Measurements from ENCODE around the gene OARD1.

DNA sequence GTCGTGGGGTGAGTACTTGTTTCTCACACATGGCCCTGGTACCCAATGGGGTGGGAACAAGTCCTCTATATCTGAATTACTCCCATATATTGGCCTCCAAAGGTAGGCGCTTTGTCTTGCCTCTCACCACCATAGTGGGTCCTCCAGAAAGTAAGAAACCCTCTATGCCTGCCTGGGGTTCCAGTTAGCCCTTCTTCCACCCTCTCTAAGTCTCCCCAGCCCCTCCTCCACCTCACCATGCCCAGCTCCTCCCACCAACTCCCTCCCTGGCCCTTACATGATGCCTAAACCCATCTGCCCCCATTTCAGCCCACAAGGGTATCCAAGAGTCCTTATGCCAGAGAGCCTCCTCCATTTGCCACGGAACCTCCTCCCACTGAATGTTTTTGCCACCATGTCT is 29.0 kb downstream of the OARD1 start:
- TF ChIP-seq, protein P1, sequence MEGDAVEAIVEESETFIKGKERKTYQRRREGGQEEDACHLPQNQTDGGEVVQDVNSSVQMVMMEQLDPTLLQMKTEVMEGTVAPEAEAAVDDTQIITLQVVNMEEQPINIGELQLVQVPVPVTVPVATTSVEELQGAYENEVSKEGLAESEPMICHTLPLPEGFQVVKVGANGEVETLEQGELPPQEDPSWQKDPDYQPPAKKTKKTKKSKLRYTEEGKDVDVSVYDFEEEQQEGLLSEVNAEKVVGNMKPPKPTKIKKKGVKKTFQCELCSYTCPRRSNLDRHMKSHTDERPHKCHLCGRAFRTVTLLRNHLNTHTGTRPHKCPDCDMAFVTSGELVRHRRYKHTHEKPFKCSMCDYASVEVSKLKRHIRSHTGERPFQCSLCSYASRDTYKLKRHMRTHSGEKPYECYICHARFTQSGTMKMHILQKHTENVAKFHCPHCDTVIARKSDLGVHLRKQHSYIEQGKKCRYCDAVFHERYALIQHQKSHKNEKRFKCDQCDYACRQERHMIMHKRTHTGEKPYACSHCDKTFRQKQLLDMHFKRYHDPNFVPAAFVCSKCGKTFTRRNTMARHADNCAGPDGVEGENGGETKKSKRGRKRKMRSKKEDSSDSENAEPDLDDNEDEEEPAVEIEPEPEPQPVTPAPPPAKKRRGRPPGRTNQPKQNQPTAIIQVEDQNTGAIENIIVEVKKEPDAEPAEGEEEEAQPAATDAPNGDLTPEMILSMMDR (IDR thresholded peaks at IDR 0.05; ENCODE audit: low read length), result no peak
- TF ChIP-seq EZH2phosphoT487 (IDR thresholded peaks at IDR 0.05; ENCODE audit: low read length) (no peak), EZH2 (optimal IDR thresholded peaks at IDR 0.05; ENCODE audit: low read depth, low read length) (no peak)

Data from MM.1S (cell line).